NCI-H526 (cell line): Measurements from ENCODE around the gene ANKFY1.

Experiments
- DNase-seq, 2 experiments: peaks; one replicate each; lab custom pipeline; 2025; lab: John Stamatoyannopoulos, UW

The ANKFY1 gene

GRCh38 chr17:4118015-4118743, 145.6 kb downstream of the ANKFY1 start:
- no peak for DNase-seq

- no peak for DNase-seq
Observed at GRCh38 chr17:4116516-4116915, 147.3 kb downstream of the ANKFY1 start.
